GM21526 (cell line): ENCODE measurements around the gene CAPN7.

Source experiments
- ATAC-seq: cut with Tn5 transposase; IDR thresholded peaks from one replicate; pipeline ENCODE4 v1.9.1; 2021; ENCODE audit warnings: moderate library complexity; ENCODE audit not compliant: unreplicated experiment, low FRiP score

CAPN7 gene

GRCh38 chr3:15272426-15273196 lies 66.6 kb downstream of the CAPN7 start:
- no peak for ATAC-seq

GRCh38 chr3:15273227-15273626 lies 67.2 kb downstream of the CAPN7 start:
- ATAC-seq, result no peak

GRCh38 chr3:15276028-15276724 lies 70.1 kb downstream of the CAPN7 start:
- ATAC-seq, result no peak

GRCh38 chr3:15277861-15278500 lies 71.9 kb downstream of the CAPN7 start:
- no peak for ATAC-seq

- ATAC-seq, result no peak
These were observed 73.2 kb downstream of the CAPN7 start for GRCh38 chr3:15279205-15279604.

GRCh38 chr3:15279671-15280402 lies 73.8 kb downstream of the CAPN7 start:
- no peak for ATAC-seq

- no peak for ATAC-seq
These were observed 74.9 kb downstream of the CAPN7 start for GRCh38 chr3:15280853-15281532.

- no peak for ATAC-seq
These were observed 75.8 kb downstream of the CAPN7 start for GRCh38 chr3:15281817-15282216.

GRCh38 chr3:15283702-15284101 lies 77.7 kb downstream of the CAPN7 start:
- ATAC-seq, result no peak

- no peak for ATAC-seq
These were observed 78.3 kb downstream of the CAPN7 start for GRCh38 chr3:15284121-15284889.

GRCh38 chr3:15286022-15286421 lies 80.0 kb downstream of the CAPN7 start:
- ATAC-seq, result no peak

GRCh38 chr3:15287565-15288330 lies 81.7 kb downstream of the CAPN7 start:
- ATAC-seq, result no peak

- no peak for ATAC-seq
These were observed 82.4 kb downstream of the CAPN7 start for GRCh38 chr3:15288331-15289035.

GRCh38 chr3:15289661-15290060 lies 83.6 kb downstream of the CAPN7 start:
- no peak for ATAC-seq

- no peak for ATAC-seq
These were observed 84.7 kb downstream of the CAPN7 start for GRCh38 chr3:15290736-15291135.

GRCh38 chr3:15291589-15292541 lies 85.8 kb downstream of the CAPN7 start:
- ATAC-seq, result peak; percentile 84
